Peyer's patch (tissue), 4 donors: ENCODE data around the gene CACNB2. TPM values are rescaled to one million over a fixed set of nuclear protein-coding genes. Genes with fewer than 3 reads are reported as not detected.

ENCODE experiments used
- DNase-seq, 3 donors: peaks; one replicate each; pipeline ENCODE4 v3.0.0-alpha.2; 2017 to 2019
- H3K27ac ChIP-seq, 4 donors: fragments of 200-600 bp; sonication (generic); one replicate each; pipeline ENCODE4 v1.5.1; 2016 to 2019
- H3K27me3 ChIP-seq, 2 donors: fragments of 200-600 bp; sonication (generic); one replicate each; pipeline ENCODE4 v1.5.1; 2019
- H3K36me3 ChIP-seq, 3 donors: fragments of 200-600 bp; sonication (generic); one replicate each; pipeline ENCODE4 v1.5.1; 2016 to 2019
- H3K4me1 ChIP-seq, 4 donors: fragments of 200-600 bp; sonication (generic); one replicate each; pipeline ENCODE4 v1.5.1; 2016 to 2019
- H3K4me3 ChIP-seq, 4 donors: fragments of 200-600 bp; sonication (generic); 1 replicate in 3 of 4; 2 replicates in 1 of 4; pipeline ENCODE4 v1.5.1; 2016 to 2019; ENCODE audit warnings: mild to moderate bottlenecking in 1 of 4
- H3K9me3 ChIP-seq, 4 donors: fragments of 200-600 bp; sonication (generic); one replicate each; pipeline ENCODE4 v1.5.1; 2016 to 2019; ENCODE audit warnings: mild to moderate bottlenecking in 1 of 4
- POLR2A ChIP-seq, 2 donors: fragments of 450-650 bp; IDR thresholded peaks; one replicate each; pipeline ENCODE4 v1.5.1; 2017; ENCODE audit warnings: antibody characterized with exemption in 2 of 2, mild to moderate bottlenecking in 2 of 2, moderate library complexity in 2 of 2
- total RNA-seq, 4 donors: library from RNA; depleted of rRNA; stranded (reverse); fragments of >200 nt; gene quantifications; one replicate each; pipeline ENCODE4 v1.1.0, GENCODE V29; 2016
- TF ChIP-seq, protein P1 (sequence below), 6 experiments: fragments of 450-650 bp in 4 of 6; fragments of 200-600 bp in 2 of 6; sonication (generic) in 1 of 6; IDR thresholded peaks; one replicate each; pipeline ENCODE4 v1.5.1; 2017 to 2019; ENCODE audit warnings: antibody characterized with exemption in 6 of 6, mild to moderate bottlenecking in 3 of 6, moderate library complexity in 1 of 6

Gene CACNB2
- total RNA-seq, 4 donors from 2014 or later = 35.4 to 80.8 (median 48.2) TPM

DNA sequence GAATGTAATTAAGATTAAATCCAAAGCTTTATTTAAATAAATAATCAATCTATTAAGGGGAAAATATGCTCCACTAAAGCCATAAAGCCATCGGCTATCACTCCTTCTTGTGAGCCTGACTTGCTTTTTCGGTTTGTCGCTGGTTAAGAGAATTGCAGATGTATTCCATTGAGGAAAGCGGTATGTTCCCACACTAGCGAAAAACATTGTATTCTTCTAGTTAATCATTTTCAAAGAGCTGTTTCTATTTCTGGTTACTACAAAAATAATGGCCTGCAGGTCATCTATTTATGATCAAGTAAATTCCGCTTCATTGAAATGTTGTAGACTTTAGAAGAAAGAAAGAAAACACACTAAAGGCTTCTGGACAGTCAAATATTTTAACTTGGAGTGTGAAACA lies 173.4 kb downstream of the CACNB2 start:
- Histone ChIP-seq H3K27ac (no peak overlapping the region), H3K4me1 (no peaks in the 10 kb centered on the region), H3K9me3 (no peaks in the 10 kb centered on the region), H3K4me3 (no peak overlapping the region), H3K27me3 (no peaks in the 10 kb centered on the region), H3K36me3 (no peaks in the 10 kb centered on the region)
- TF ChIP-seq, protein P1, sequence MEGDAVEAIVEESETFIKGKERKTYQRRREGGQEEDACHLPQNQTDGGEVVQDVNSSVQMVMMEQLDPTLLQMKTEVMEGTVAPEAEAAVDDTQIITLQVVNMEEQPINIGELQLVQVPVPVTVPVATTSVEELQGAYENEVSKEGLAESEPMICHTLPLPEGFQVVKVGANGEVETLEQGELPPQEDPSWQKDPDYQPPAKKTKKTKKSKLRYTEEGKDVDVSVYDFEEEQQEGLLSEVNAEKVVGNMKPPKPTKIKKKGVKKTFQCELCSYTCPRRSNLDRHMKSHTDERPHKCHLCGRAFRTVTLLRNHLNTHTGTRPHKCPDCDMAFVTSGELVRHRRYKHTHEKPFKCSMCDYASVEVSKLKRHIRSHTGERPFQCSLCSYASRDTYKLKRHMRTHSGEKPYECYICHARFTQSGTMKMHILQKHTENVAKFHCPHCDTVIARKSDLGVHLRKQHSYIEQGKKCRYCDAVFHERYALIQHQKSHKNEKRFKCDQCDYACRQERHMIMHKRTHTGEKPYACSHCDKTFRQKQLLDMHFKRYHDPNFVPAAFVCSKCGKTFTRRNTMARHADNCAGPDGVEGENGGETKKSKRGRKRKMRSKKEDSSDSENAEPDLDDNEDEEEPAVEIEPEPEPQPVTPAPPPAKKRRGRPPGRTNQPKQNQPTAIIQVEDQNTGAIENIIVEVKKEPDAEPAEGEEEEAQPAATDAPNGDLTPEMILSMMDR (IDR thresholded peaks at IDR 0.05) = no peak
- no peak for TF ChIP-seq POLR2A (IDR thresholded peaks at IDR 0.05)
- DNase-seq = no peak

- no peak for TF ChIP-seq POLR2A (IDR thresholded peaks at IDR 0.05)
- TF ChIP-seq, protein P1 (IDR thresholded peaks at IDR 0.05) = no peak
- H3K9me3 ChIP-seq = no peaks in the 10 kb centered on the region
- no peak overlapping the region for H3K27ac ChIP-seq
- no peaks in the 10 kb centered on the region for H3K36me3 ChIP-seq
- no peak overlapping the region for H3K4me3 ChIP-seq
- no peaks in the 10 kb centered on the region for H3K4me1 ChIP-seq
- no peaks in the 10 kb centered on the region for H3K27me3 ChIP-seq
- no peak for DNase-seq
These were observed 179.4 kb downstream of the CACNB2 start for GRCh38 chr10:18319628-18320027.

GRCh38 chr10:18321371-18321770 lies 181.1 kb downstream of the CACNB2 start:
- no peak for TF ChIP-seq POLR2A (IDR thresholded peaks at IDR 0.05)
- no peak overlapping the region for H3K4me3 ChIP-seq
- no peaks in the 10 kb centered on the region for H3K4me1 ChIP-seq
- H3K36me3 ChIP-seq = no peaks in the 10 kb centered on the region
- no peak for DNase-seq
- no peaks in the 10 kb centered on the region for H3K27me3 ChIP-seq
- no peaks in the 10 kb centered on the region for H3K9me3 ChIP-seq
- H3K27ac ChIP-seq = no peak overlapping the region

- Histone ChIP-seq H3K9me3 (no peaks in the 10 kb centered on the region), H3K36me3 (no peaks in the 10 kb centered on the region), H3K4me3 (no peak overlapping the region), H3K27me3 (no peaks in the 10 kb centered on the region), H3K27ac (no peak overlapping the region), H3K4me1 (no peaks in the 10 kb centered on the region)
- DNase-seq = no peak
- TF ChIP-seq, protein P1 (IDR thresholded peaks at IDR 0.05) = no peak
- TF ChIP-seq POLR2A (IDR thresholded peaks at IDR 0.05) = no peak
These were observed 183.7 kb downstream of the CACNB2 start for GRCh38 chr10:18323916-18324315.

- H3K27me3 ChIP-seq = no peaks in the 10 kb centered on the region
- H3K4me1 ChIP-seq = no peaks in the 10 kb centered on the region
- no peak for DNase-seq
- H3K36me3 ChIP-seq = no peaks in the 10 kb centered on the region
- no peak overlapping the region for H3K27ac ChIP-seq
- no peak overlapping the region for H3K4me3 ChIP-seq
- H3K9me3 ChIP-seq = no peaks in the 10 kb centered on the region
- TF ChIP-seq POLR2A (IDR thresholded peaks at IDR 0.05) = no peak
- TF ChIP-seq, protein P1 (IDR thresholded peaks at IDR 0.05) = no peak
These were observed 185.2 kb downstream of the CACNB2 start for GRCh38 chr10:18325410-18325809.

GRCh38 chr10:18325889-18326531 lies 185.8 kb downstream of the CACNB2 start:
- H3K4me1 ChIP-seq = no peaks in the 10 kb centered on the region
- DNase-seq = no peak
- H3K27ac ChIP-seq = no peak overlapping the region
- no peaks in the 10 kb centered on the region for H3K9me3 ChIP-seq
- H3K27me3 ChIP-seq = no peaks in the 10 kb centered on the region
- TF ChIP-seq, protein P1 (IDR thresholded peaks at IDR 0.05) = no peak
- no peak for TF ChIP-seq POLR2A (IDR thresholded peaks at IDR 0.05)
- H3K4me3 ChIP-seq = no peak overlapping the region
- H3K36me3 ChIP-seq = no peaks in the 10 kb centered on the region
